Mucosa of descending colon (tissue), 3 donors: Measurements from ENCODE around the gene AFAP1. TPM values are rescaled to one million over a fixed set of nuclear protein-coding genes. Genes with fewer than 3 reads are reported as not detected.

ENCODE experiments used
- ATAC-seq: fragments of 200-7000 bp; cut with Tn5 transposase; one replicate; pipeline ENCODE4 v1.9.1; 2020; ENCODE audit warnings: mild to moderate bottlenecking, moderate library complexity
- DNase-seq, 3 donors: peaks; one replicate each; pipeline ENCODE4 v3.0.0-alpha.2; 2020
- H3K36me3 ChIP-seq: fragments of 200-600 bp; one replicate; pipeline ENCODE4 v1.8.0; 2021; ENCODE audit warnings: low read depth, mild to moderate bottlenecking
- H3K4me1 ChIP-seq: fragments of 200-600 bp; one replicate; pipeline ENCODE4 v1.8.0; 2021; ENCODE audit warnings: low read depth, mild to moderate bottlenecking
- H3K4me3 ChIP-seq: fragments of 200-600 bp; one replicate; pipeline ENCODE4 v1.8.0; 2021; ENCODE audit warnings: mild to moderate bottlenecking
- H3K9me3 ChIP-seq: fragments of 200-600 bp; one replicate; pipeline ENCODE4 v1.8.0; 2021; ENCODE audit warnings: mild to moderate bottlenecking
- CTCF ChIP-seq: fragments of 200-600 bp; IDR thresholded peaks from one replicate; pipeline ENCODE4 v1.8.0; 2022; ENCODE audit warnings: antibody characterized with exemption, mild to moderate bottlenecking
- intact Hi-C, 2 donors: fragments of 100-400 bp; cut with DNase I in 1 of 2; cut with micrococcal nuclease in 1 of 2; formaldehyde crosslinking; loops; one replicate each; pipeline versions ENCODE4 v1.11.0 to v1.11.1; 2022; cut with DNase I, micrococcal nuclease
- total RNA-seq, 3 donors: library from RNA; stranded (reverse); fragmentation: NEBNext Ultra II Directional in 2 of 3; extraction: Animal tissue kit (Norgen Biotek cat#: 25700) in 2 of 3; gene quantifications; one replicate each; pipeline versions ENCODE4 v1.2.1 to v1.2.4, GENCODE V29; 2021 to 2023
- donor health status: DM: no; HTN: no; CAD: no; lungs with moderate emphysema.
- donor health status: DM: no; HTN: no; CAD: no.
- donor health status: DM: no; HTN: yes; CAD: no.

The AFAP1 gene
- total RNA-seq, 3 donors from 2014 or later = 31.4 to 59.1 (median 37.1) TPM

GRCh38 chr4:7767526-7767925 is 172.1 kb downstream of the AFAP1 start:
- no peak for TF ChIP-seq CTCF
- no peaks in the 10 kb centered on the region for H3K9me3 ChIP-seq
- peaks cover 12% of the 10 kb centered on the region for H3K4me1 ChIP-seq
- no peak overlapping the region for H3K4me3 ChIP-seq
- H3K36me3 ChIP-seq = no peaks in the 10 kb centered on the region
- intact Hi-C loops = no loop called here
- no peak for ATAC-seq
- no peak for DNase-seq

GRCh38 chr4:7766661-7767345 is 172.9 kb downstream of the AFAP1 start:
- no peaks in the 10 kb centered on the region for H3K9me3 ChIP-seq
- no peak for TF ChIP-seq CTCF
- H3K4me3 ChIP-seq = no peak overlapping the region
- no peak for ATAC-seq
- H3K36me3 ChIP-seq = no peaks in the 10 kb centered on the region
- DNase-seq = no peak
- intact Hi-C loops = no loop called here
- H3K4me1 ChIP-seq = peaks cover 6% of the 10 kb centered on the region

GRCh38 chr4:7766086-7766485 is 173.6 kb downstream of the AFAP1 start:
- Histone ChIP-seq H3K9me3 (no peaks in the 10 kb centered on the region), H3K4me3 (no peak overlapping the region), H3K36me3 (no peaks in the 10 kb centered on the region), H3K4me1 (peaks cover 2% of the 10 kb centered on the region)
- ATAC-seq (no peak), DNase-seq (peak in 1 of 3 donors; percentile 32)
- no peak for TF ChIP-seq CTCF
- intact Hi-C loops = no loop called here

- no peaks in the 10 kb centered on the region for H3K36me3 ChIP-seq
- ATAC-seq = no peak
- intact Hi-C loops = no loop called here
- H3K4me3 ChIP-seq = no peak overlapping the region
- H3K9me3 ChIP-seq = no peaks in the 10 kb centered on the region
- TF ChIP-seq CTCF = no peak
- peak in 1 of 3 donors; percentile 34 for DNase-seq
- peaks cover 2% of the 10 kb centered on the region for H3K4me1 ChIP-seq
Observed at GRCh38 chr4:7765666-7766065, 174.0 kb downstream of the AFAP1 start.

GRCh38 chr4:7764466-7764865 is 175.2 kb downstream of the AFAP1 start:
- DNase-seq (peak in 1 of 3 donors; percentile 18), ATAC-seq (no peak)
- no peak for TF ChIP-seq CTCF
- Histone ChIP-seq H3K36me3 (no peaks in the 10 kb centered on the region), H3K4me3 (no peak overlapping the region), H3K4me1 (no peaks in the 10 kb centered on the region), H3K9me3 (no peaks in the 10 kb centered on the region)
- intact Hi-C loops = no loop called here
